Stimulated activated CD4-positive, alpha-beta T cell treated with anti-CD3 and anti-CD28 coated beads, Interleukin-12 subunit alpha, Interleukin-12 subunit beta, amount 100 ng/mL, for 24 hours (primary cell): Measurements from ENCODE around the gene CST7.

Experiments used
- DNase-seq, 2 experiments: peaks; one replicate each; pipeline ENCODE4 v3.0.0-alpha.2; 2020; ENCODE audit warnings: low read depth in 2 of 2

CST7 gene

DNA sequence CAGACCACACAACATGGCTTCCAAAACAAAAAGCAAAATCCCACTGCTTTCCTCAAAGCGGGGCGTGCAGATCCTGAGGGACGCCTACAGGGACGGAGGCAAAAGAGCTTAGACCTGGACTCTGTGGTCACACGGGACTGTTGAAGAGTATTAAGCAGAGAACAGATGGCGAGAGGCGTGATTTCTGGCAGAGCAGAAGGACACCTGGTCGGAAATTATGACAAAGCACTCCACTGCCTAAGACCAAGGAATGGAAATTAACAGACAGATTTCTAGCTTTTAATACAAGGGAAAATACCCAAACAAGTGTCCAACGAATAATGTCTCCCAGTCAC, 15.4 kb downstream of the CST7 start:
- DNase-seq: no peak

GRCh38 chr20:24965065-24965919, 16.2 kb downstream of the CST7 start:
- no peak for DNase-seq

DNA sequence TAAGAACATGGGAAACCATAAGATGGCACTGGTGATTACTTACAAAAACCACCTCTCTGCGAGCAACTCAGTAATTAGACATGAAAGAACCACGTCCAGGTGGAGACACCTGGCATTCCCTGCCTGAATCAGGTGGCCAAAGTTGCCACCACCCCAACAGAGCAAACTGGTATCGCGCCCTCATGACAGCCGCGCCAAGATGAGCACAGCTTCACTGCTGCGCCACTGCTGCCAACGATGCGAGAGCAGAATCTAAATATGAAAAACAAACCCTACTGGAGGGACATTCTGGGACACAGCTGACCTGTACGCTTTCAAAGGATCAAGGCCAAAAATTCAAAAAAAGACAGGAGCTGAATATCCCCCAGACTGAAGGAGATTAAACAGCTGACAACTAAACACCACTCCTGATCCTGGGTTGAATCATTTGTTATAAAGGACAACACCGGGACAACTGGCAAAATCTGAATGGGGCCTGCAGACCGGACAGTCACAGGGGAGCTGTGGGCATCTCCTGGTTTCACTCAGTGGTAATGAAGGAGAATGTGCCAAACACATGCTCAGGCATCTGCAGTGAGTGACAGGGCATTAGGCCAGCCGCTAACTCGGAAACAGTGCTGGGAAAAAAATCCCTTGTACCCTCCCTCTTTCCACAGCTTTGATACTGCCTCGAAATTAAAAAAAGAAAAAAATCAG, 17.4 kb downstream of the CST7 start:
- DNase-seq: no peak

DNA sequence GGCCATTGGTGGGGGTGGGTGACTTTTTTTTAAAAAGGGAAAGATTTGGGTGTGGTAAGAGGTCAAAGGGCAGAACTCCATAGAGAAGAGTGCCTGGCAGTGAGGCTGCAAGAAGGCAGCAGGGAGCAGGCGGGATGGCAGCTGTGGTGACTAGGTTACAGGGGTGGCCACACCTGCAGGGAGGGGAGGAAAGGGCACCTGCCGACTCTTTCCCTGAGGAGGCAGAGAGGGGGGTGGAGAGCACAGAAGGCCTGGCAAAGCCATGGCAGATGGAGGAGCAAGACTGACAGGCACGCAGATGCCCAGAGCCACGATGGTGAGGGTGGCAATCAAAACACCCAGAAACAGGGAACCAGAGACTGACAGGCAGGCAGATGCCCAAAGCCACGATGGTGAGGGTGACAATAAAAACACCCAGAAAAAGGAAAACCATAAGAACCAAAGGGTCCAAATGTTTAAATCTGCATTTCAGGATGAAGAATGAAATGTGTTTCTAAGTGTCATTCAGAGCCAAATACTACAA, 19.3 kb downstream of the CST7 start:
- no peak for DNase-seq

DNA sequence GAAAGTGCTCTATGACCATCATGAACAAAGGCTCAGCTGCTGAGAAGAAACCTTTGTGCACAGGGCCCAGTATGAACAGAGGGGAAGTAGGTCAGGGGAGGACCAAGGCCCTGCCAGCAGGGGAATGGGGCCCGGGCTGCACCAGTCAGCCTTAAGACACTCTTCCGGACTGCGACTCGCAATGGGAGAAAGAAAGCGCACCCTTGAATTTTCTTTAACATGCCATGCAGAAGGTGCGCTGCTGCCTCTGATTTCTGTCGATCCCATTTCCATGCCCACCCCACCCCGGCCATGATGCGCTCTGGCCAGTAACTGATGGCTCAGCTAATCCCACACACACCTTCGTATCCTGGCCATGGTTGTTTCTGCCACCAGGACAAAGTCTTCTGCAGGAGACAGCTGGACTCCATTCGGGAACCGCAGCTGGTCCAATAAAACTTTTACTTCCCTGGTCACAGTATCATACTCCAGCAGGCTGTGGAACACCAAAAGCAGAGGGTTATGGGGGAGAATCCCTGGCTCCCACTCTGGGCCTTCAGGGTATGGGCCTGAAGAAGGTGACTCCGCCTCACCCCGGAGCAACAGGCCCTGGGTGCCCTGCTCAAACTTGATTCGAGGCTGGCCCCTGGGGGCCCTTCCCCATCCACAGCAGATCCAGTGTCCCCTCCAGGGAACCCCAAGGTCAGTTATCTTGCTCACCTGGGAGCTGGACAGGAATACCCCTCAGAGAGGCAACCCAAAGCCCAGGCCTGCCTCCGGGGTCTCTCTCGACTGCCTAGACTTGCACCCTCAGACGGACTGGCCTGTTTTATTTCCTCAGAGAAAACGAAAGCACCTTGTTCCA, 20.3 kb downstream of the CST7 start:
- no peak for DNase-seq

GRCh38 chr20:24970030-24970553, 21.0 kb downstream of the CST7 start:
- no peak for DNase-seq

DNA sequence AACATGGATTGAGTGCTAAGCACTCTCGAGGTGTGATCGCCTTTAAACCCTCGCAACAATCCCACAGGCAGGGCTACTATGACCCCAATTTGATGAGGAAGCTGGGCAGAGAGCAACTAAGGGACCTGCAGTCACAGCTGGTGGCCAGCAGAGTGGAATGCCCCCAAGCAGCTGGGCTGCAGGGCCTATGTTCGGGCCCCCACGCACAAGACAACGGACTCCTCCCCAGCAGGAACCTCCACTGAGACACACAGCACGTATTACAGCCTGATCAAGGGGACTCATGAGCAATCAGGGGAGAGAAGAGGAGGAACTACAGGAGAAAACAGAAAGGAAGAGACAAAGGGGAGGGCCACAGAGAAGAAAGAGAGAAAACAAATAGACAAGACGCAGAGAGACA, 21.7 kb downstream of the CST7 start:
- DNase-seq: no peak

GRCh38 chr20:24971376-24972101, 22.5 kb downstream of the CST7 start:
- no peak for DNase-seq

GRCh38 chr20:24972341-24972740, 23.3 kb downstream of the CST7 start:
- no peak for DNase-seq

DNA sequence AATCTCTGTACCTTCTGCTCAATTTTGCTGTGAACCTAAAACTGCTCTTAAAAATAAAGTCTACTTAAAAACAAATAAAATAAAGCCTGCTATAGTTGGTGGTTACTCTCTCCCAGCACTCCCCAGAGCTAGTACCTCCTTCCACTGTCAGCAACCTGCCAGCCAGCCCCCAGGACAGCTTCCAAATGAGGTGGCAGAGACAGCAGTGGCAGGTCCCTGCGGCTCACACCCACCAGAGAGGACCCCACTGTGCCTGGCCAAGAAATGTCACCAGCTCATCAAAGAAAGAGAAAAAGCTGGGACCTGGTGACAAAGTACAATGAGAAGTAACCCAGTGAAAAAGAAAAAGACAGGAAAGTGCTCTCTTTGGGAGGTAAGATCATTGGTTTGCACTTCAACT, 28.3 kb downstream of the CST7 start:
- no peak for DNase-seq

GRCh38 chr20:24977797-24978196, 28.7 kb downstream of the CST7 start:
- no peak for DNase-seq

- no peak for DNase-seq
These were observed 29.4 kb downstream of the CST7 start for GRCh38 chr20:24978513-24978912.

DNA sequence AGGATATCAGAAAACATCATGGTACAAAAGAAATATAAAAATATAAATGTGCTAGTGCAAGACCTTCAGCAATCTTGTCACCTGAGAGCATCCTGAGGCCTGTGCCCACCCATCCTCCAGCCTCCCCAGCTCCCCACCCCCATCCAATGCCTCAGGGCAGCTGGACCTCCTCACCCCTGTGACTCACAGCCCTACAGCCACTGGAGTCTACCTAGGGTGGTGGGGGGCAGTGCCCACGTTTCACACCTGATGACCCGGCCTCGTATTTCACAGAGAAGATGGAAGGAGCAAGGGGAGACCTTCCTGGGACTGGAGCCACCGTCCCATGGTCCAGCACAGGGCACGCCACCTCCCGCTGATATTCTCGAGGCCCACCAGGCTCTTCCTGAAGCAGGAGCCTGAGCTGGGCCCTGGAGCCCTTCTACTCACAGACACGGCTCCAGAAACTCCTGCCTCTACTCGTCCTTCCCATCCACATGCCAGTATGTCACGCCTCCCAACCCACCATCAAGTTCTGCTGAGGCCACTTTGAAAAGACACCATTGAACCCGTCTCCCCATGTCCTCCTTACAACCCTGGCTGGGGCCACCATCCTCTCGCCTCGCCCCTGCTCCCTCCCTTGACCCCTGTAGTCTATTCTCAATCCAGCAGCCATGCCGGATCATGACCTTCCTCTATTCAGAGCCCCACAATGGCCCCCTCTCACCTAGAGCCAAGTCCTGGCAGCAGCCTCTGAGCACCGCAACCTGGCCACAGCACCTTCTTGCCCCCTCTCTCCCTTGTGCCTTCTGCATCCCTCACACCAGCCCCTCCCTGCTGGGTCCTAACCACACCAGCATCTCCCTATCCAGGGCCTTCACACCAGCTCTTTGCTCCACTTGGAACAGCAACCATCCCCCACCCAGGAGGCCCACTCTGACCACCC, 30.2 kb downstream of the CST7 start:
- no peak for DNase-seq

GRCh38 chr20:24980291-24981053, 31.4 kb downstream of the CST7 start:
- DNase-seq: no peak

DNA sequence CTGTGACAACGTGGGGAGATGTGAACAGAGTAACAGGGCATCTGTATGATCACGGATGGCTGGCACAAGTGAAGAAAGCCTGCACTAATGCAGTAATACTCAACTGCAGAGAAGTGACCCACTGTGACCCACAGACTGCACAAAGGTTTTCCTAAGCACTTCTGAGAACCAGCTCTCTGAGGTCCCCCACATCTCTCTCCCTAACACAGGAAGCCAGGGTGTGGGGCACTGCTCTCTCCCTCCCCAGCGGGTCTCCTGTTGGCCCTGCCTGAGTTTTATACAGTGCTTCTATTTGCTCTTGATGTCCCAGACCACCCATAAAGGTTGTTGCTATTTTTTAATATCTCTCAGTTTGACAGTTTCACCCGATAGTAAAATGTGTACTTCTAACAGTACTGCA, 32.2 kb downstream of the CST7 start:
- DNase-seq: no peak

DNA sequence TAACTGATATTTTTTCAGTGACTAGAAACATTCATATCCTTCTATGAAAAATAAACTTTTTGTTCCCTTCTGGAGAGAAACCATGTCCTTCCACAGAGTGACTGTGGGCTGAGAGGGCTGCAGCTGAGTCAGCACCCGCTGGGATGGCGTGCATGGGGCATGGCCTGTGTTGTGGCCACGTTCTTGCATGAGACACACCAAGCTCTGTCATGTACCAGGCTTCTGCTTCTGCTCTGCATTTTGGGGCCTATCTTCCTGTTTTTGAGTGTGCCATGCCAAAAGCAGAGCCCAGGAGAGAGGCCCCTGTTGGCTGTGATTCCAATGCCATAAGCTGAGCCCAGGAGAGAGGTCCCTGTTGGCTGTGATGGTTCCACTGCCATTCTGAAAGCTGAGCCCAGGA, 32.7 kb downstream of the CST7 start:
- DNase-seq: no peak

GRCh38 chr20:24983896-24984295, 34.8 kb downstream of the CST7 start:
- no peak for DNase-seq

DNA sequence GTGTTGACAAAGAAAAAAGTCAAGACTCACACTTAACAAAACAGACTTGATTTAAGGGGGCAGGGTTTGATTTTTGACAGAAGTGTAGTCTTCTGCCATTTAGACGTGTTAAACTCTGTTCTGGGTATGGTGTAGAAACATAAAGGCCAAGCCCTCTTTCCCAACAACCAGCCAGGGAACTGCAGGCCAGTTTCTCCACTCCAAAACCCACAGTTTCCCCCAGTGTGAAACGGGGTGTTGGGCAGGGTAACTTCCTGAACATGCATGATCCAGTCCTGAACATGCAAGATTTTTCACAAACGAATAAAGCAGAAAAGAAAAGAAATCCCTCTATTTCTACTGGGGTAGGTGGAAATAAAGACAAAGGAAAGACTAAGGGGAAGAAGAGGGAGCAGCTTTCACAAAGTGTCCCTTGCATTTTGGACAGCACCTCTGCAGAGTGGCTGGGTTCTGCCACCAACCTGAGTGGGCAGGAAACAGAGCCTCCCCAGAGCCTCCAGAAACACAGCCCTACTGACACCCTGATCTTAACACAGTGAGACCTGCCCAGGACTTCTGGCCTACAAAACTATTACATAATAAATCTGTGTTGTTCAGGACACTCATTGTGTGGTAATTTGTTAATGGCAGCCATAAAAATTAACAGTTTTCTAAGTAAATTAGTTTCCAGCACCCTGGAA, 36.0 kb downstream of the CST7 start:
- DNase-seq: no peak

DNA sequence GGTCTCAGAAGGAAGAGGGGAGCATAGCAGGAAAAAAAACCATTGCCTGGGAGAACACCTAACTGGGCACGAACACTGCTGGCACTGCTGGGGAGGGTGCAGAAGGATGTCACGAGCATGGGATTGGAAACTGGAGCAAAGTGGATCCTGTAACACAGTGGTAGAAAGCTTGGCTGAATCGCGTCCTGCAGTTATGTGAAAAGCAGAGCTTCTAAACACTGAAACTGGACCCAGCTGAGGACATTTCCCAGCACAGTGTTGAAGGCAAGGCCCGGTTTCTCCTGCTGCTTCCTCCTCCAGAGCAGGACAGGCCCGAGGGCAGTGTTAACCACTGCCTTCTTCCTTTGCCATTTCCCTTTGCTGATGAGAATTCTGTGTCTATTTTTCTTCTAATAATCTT, 36.7 kb downstream of the CST7 start:
- DNase-seq: no peak
